Measurements from ENCODE around the gene MAP3K9. TPM values are rescaled to one million over a fixed set of nuclear protein-coding genes. Genes with fewer than 3 reads are reported as not detected.

Gene MAP3K9
- total RNA-seq, 1 experiment from 2014 or later = 24.3 TPM

GRCh38 chr14:70838076-70838475 lies 28.8 kb upstream of the MAP3K9 start:
- Mint-ChIP-seq H3K27ac (ENCODE audit: unreplicated experiment) (no peak overlapping the region), H3K36me3 (ENCODE audit: insufficient read depth, unreplicated experiment) (no peaks in the 10 kb centered on the region), H3K4me1 (ENCODE audit: low read depth, unreplicated experiment) (no peaks in the 10 kb centered on the region), H3K4me3 (ENCODE audit: low read depth, unreplicated experiment) (no peak overlapping the region), H3K9me3 (ENCODE audit: low read depth, unreplicated experiment) (peaks cover 2% of the 10 kb centered on the region), H3K27me3 (ENCODE audit: unreplicated experiment) (peaks cover 23% of the 10 kb centered on the region)
- CTCF ChIA-PET = no interaction called here
- no peak for TF ChIP-seq CTCF (IDR thresholded peaks at IDR 0.05; ENCODE audit: unreplicated experiment)
- no TSS peak for BruUV-seq (replicated peaks)
- intact Hi-C loops (cut with micrococcal nuclease; ENCODE audit: unreplicated experiment) = no loop called here
- DNase-seq = no peak

GRCh38 chr14:70836946-70837345 lies 27.6 kb upstream of the MAP3K9 start:
- H3K27ac Mint-ChIP-seq (ENCODE audit: unreplicated experiment) = no peak overlapping the region
- intact Hi-C loops (cut with micrococcal nuclease; ENCODE audit: unreplicated experiment) = no loop called here
- H3K36me3 Mint-ChIP-seq (ENCODE audit: insufficient read depth, unreplicated experiment) = no peaks in the 10 kb centered on the region
- CTCF ChIA-PET = no interaction called here
- peaks cover 25% of the 10 kb centered on the region for H3K27me3 Mint-ChIP-seq (ENCODE audit: unreplicated experiment)
- H3K9me3 Mint-ChIP-seq (ENCODE audit: low read depth, unreplicated experiment) = peaks cover 2% of the 10 kb centered on the region
- no TSS peak for BruUV-seq (replicated peaks)
- DNase-seq = no peak
- H3K4me1 Mint-ChIP-seq (ENCODE audit: low read depth, unreplicated experiment) = no peaks in the 10 kb centered on the region
- H3K4me3 Mint-ChIP-seq (ENCODE audit: low read depth, unreplicated experiment) = no peak overlapping the region
- TF ChIP-seq CTCF (IDR thresholded peaks at IDR 0.05; ENCODE audit: unreplicated experiment) = no peak

- CTCF ChIA-PET = interaction anchor here (0.7 kb wide), 1 partner anchor 15 kb away, joined by 3 read pairs; no protein-coding TSS in a partner anchor
- TF ChIP-seq CTCF (IDR thresholded peaks at IDR 0.05; ENCODE audit: unreplicated experiment) = no peak
- Mint-ChIP-seq H3K4me3 (ENCODE audit: low read depth, unreplicated experiment) (no peak overlapping the region), H3K27ac (ENCODE audit: unreplicated experiment) (no peak overlapping the region), H3K9me3 (ENCODE audit: low read depth, unreplicated experiment) (peaks cover 2% of the 10 kb centered on the region), H3K36me3 (ENCODE audit: insufficient read depth, unreplicated experiment) (no peaks in the 10 kb centered on the region), H3K4me1 (ENCODE audit: low read depth, unreplicated experiment) (no peaks in the 10 kb centered on the region), H3K27me3 (ENCODE audit: unreplicated experiment) (peaks cover 12% of the 10 kb centered on the region)
- no TSS peak for BruUV-seq (replicated peaks)
- intact Hi-C loops (cut with micrococcal nuclease; ENCODE audit: unreplicated experiment) = no loop called here
- no peak for DNase-seq
Measured at GRCh38 chr14:70833884-70834283, 24.6 kb upstream of the MAP3K9 start.

- CTCF ChIA-PET = no interaction called here
- no TSS peak for BruUV-seq (replicated peaks)
- TF ChIP-seq CTCF (IDR thresholded peaks at IDR 0.05; ENCODE audit: unreplicated experiment) = no peak
- no peaks in the 10 kb centered on the region for H3K36me3 Mint-ChIP-seq (ENCODE audit: insufficient read depth, unreplicated experiment)
- H3K27me3 Mint-ChIP-seq (ENCODE audit: unreplicated experiment) = peaks cover 12% of the 10 kb centered on the region
- H3K9me3 Mint-ChIP-seq (ENCODE audit: low read depth, unreplicated experiment) = peaks cover 2% of the 10 kb centered on the region
- intact Hi-C loops (cut with micrococcal nuclease; ENCODE audit: unreplicated experiment) = no loop called here
- no peak overlapping the region for H3K27ac Mint-ChIP-seq (ENCODE audit: unreplicated experiment)
- no peaks in the 10 kb centered on the region for H3K4me1 Mint-ChIP-seq (ENCODE audit: low read depth, unreplicated experiment)
- no peak overlapping the region for H3K4me3 Mint-ChIP-seq (ENCODE audit: low read depth, unreplicated experiment)
- DNase-seq = no peak
Measured at GRCh38 chr14:70832561-70833305, 23.4 kb upstream of the MAP3K9 start.

Measured in Calu3 (cell line).